H1 (cell line): ENCODE data around the gene ATP6V0A4.

Source experiments
- ATF2 ChIP-seq: IDR thresholded peaks from 2 replicates; pipeline ENCODE4 v1.6.1; 2012; ENCODE audit warnings: low read length, inconsistent platforms
- CEBPB ChIP-seq: IDR thresholded peaks from 2 replicates; pipeline ENCODE4 v1.6.1; 2012; ENCODE audit warnings: low read depth, low read length
- CTCF ChIP-seq, 3 experiments: IDR thresholded peaks; 1 replicate in 2 of 3; 2 replicates in 1 of 3; pipeline versions ENCODE4 v1.5.1 to v1.6.1; 2011; ENCODE audit warnings: low read length in 3 of 3, mild to moderate bottlenecking in 3 of 3, inconsistent platforms in 2 of 3, low read depth in 1 of 3, moderate library complexity in 1 of 3; ENCODE audit not compliant: insufficient read depth in 1 of 3; ENCODE audit errors: control extremely low read depth in 1 of 3
- EP300 ChIP-seq, 2 experiments: IDR thresholded peaks; 1 replicate in 1 of 2; 2 replicates in 1 of 2; pipeline ENCODE4 v1.6.1; 2011 to 2012; ENCODE audit warnings: low read depth in 2 of 2, low read length in 2 of 2, mild to moderate bottlenecking in 2 of 2, borderline replicate concordance in 1 of 2, inconsistent platforms in 1 of 2, moderate library complexity in 1 of 2
- FOSL1 ChIP-seq: IDR thresholded peaks from 2 replicates; pipeline ENCODE4 v1.6.1; 2011; ENCODE audit warnings: mild to moderate bottlenecking, low read depth, low read length, moderate library complexity; ENCODE audit not compliant: insufficient read depth
- POLR2AphosphoS5 ChIP-seq: IDR thresholded peaks from 2 replicates; pipeline ENCODE4 v1.6.1; 2011; ENCODE audit warnings: low read depth, low read length
- RBBP5 ChIP-seq: IDR thresholded peaks from 2 replicates; pipeline ENCODE4 v1.7.1; 2012; ENCODE audit warnings: low read depth, mild to moderate bottlenecking, inconsistent platforms, low read length, moderate library complexity, borderline replicate concordance
- RNF2 ChIP-seq: fragments of 200-900, 300-1000 bp; sonication (generic); IDR thresholded peaks from 2 replicates; pipeline ENCODE4 v1.7.1; 2016; ENCODE audit warnings: borderline replicate concordance, low read depth, mild to moderate bottlenecking, antibody characterized with exemption, low read length; ENCODE audit not compliant: poor library complexity, severe bottlenecking; ENCODE audit errors: missing control alignments
- RXRA ChIP-seq: IDR thresholded peaks from 2 replicates; pipeline ENCODE4 v1.6.1; 2011; ENCODE audit warnings: low read depth, mild to moderate bottlenecking, low read length, moderate library complexity; ENCODE audit not compliant: insufficient read depth
- SIN3A ChIP-seq, 2 experiments: IDR thresholded peaks in 1 of 2; conservative IDR thresholded peaks in 1 of 2; 2 replicates each; pipeline ENCODE4 v1.6.1; 2011 to 2012; ENCODE audit warnings: low read length in 2 of 2, improper control_type of control experiment in 1 of 2, low read depth in 1 of 2, mild to moderate bottlenecking in 1 of 2
- SRF ChIP-seq: IDR thresholded peaks from 2 replicates; pipeline ENCODE4 v1.6.1; 2011; ENCODE audit warnings: mild to moderate bottlenecking, low read depth, low read length, moderate library complexity
- SUZ12 ChIP-seq: fragments of 200-600 bp; sonication (generic); IDR thresholded peaks from 2 replicates; pipeline ENCODE4 v1.6.1; 2012; ENCODE audit warnings: mild to moderate bottlenecking, inconsistent platforms, low read length, moderate library complexity, mixed read lengths
- TAF1 ChIP-seq: IDR thresholded peaks from 2 replicates; pipeline ENCODE4 v1.6.1; 2011; ENCODE audit warnings: mild to moderate bottlenecking, low read depth, low read length

DNA sequence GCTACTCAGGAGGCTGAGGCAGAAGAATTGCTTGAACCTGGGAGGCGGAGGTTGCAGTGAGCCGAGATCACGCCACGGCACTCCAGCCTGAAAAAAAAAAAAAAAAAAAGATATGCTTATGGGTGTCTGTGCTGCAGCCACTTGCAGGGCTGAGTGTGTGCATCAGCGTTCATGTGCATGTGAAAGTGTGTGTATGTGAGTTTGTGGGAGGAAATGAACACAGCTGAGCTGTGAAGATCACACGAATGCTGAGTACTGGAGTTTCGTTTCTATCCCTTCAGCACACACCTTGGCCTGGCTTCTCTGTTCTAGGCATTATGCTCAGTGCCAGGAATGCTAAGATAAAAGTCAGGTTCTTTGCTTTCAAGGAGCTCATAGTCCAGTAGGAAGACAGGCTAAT is 84.8 kb downstream of the ATP6V0A4 start:
- TF ChIP-seq TAF1 (no peak), POLR2AphosphoS5 (no peak), SRF (no peak), EP300 (IDR thresholded peaks at IDR 0.05; ENCODE audit: borderline replicate concordance in 1 of 2, low read depth in 2 of 2, low read length in 2 of 2) (no peak), FOSL1 (no peak), CTCF (IDR thresholded peaks at IDR 0.05; ENCODE audit: control extremely low read depth in 1 of 3, insufficient read depth in 1 of 3, low read depth in 1 of 3, low read length in 3 of 3) (no peak), SUZ12 (no peak), RNF2 (no peak), SIN3A (conservative IDR thresholded peaks at IDR 0.05 in 1 of 2, IDR thresholded peaks at IDR 0.05 in 1 of 2; ENCODE audit: low read depth in 1 of 2, low read length in 2 of 2) (no peak), ATF2 (no peak), CEBPB (no peak), RBBP5 (no peak), RXRA (no peak)
